Spleen (tissue), 13 donors: ENCODE results near the gene KNG1. TPM values are rescaled to one million over a fixed set of nuclear protein-coding genes. Genes with fewer than 3 reads are reported as not detected.

Source experiments
- DNase-seq: peaks from one replicate; pipeline ENCODE4 v3.0.0-alpha.2; 2020
- H3K27ac ChIP-seq, 8 donors: fragments of 200-600 bp; sonication (generic) in 7 of 8; 1 replicate in 4 of 8; 2 replicates in 4 of 8; pipeline versions ENCODE4 v1.5.0 to v1.8.0; 2016 to 2021; ENCODE audit warnings: inconsistent platforms in 4 of 8, mild to moderate bottlenecking in 4 of 8, moderate library complexity in 1 of 8
- H3K27me3 ChIP-seq, 7 donors: fragments of 200-600 bp; sonication (generic) in 6 of 7; replicated peaks in 1 of 7; 1 replicate in 4 of 7; 2 replicates in 3 of 7; pipeline versions ENCODE4 v1.5.0 to v1.8.0; 2016 to 2021; ENCODE audit warnings: inconsistent platforms in 3 of 7, mild to moderate bottlenecking in 1 of 7
- H3K36me3 ChIP-seq, 6 donors: fragments of 200-600 bp; sonication (generic) in 5 of 6; 1 replicate in 4 of 6; 2 replicates in 2 of 6; pipeline versions ENCODE4 v1.5.0 to v1.8.0; 2016 to 2021; ENCODE audit warnings: inconsistent platforms in 2 of 6
- H3K4me1 ChIP-seq, 6 donors: fragments of 200-600 bp; sonication (generic) in 5 of 6; 1 replicate in 3 of 6; 2 replicates in 3 of 6; pipeline versions ENCODE4 v1.5.0 to v1.8.0; 2016 to 2021; ENCODE audit warnings: inconsistent platforms in 3 of 6
- H3K4me3 ChIP-seq, 8 donors: fragments of 200-600 bp; sonication (generic) in 7 of 8; 1 replicate in 4 of 8; 2 replicates in 4 of 8; pipeline versions ENCODE4 v1.5.0 to v1.8.0; 2016 to 2021; ENCODE audit warnings: inconsistent platforms in 4 of 8, mild to moderate bottlenecking in 4 of 8, moderate library complexity in 2 of 8
- H3K9me3 ChIP-seq, 8 donors: fragments of 200-600 bp; sonication (generic) in 7 of 8; 1 replicate in 4 of 8; 2 replicates in 4 of 8; pipeline versions ENCODE4 v1.5.0 to v1.8.0; 2016 to 2021; ENCODE audit warnings: inconsistent platforms in 4 of 8
- POLR2A ChIP-seq, 3 donors: fragments of 450-650 bp; IDR thresholded peaks; one replicate each; pipeline ENCODE4 v1.5.1; 2017; ENCODE audit warnings: antibody characterized with exemption in 3 of 3, mild to moderate bottlenecking in 1 of 3
- POLR2AphosphoS5 ChIP-seq, 3 donors: sonication (generic); formaldehyde crosslinking; IDR thresholded peaks; one replicate each; pipeline ENCODE4 v1.5.1; 2017; ENCODE audit warnings: antibody characterized with exemption in 3 of 3
- WGBS, 5 donors: extraction: QIAGEN DNeasy Blood & Tissue Kit in 3 of 5; methylation state at CpG; one replicate each; pipeline versions ENCODE4 v1.1.5 to v1.1.7; 2013 to 2018; 5-methylcytosine and 5-hydroxymethylcytosine counted together
- intact Hi-C: fragments of 100-400 bp; cut with DNase I; formaldehyde crosslinking; loops from one replicate; pipeline ENCODE4 v1.15.0; 2023; ENCODE audit warnings: low total_unique reads
- long read RNA-seq, 2 donors: transcript quantifications; one replicate each; lab custom pipeline, GENCODE V29; 2026
- polyA plus RNA-seq, 3 donors: library from polyadenylated mRNA; stranded (reverse); fragments of 200-250 nt; gene quantifications; one replicate each; pipeline ENCODE4 v1.2.1, GENCODE V29; 2013
- total RNA-seq, 7 donors: library from RNA; depleted of rRNA in 3 of 7; stranded (reverse); fragments of >200 nt in 3 of 7; fragmentation: NEBNext Ultra II Directional in 4 of 7; extraction: Animal tissue kit (Norgen Biotek cat#: 25700) in 4 of 7; gene quantifications; one replicate each; pipeline versions ENCODE4 v1.1.0 to v1.2.1, GENCODE V29; 2016 to 2021
- TF ChIP-seq, protein P1 (sequence below), 11 experiments: fragments of 200-600 bp in 7 of 11; fragments of 450-650 bp in 4 of 11; sonication (generic) in 4 of 11; IDR thresholded peaks in 8 of 11; conservative IDR thresholded peaks in 3 of 11; 1 replicate in 7 of 11; 2 replicates in 4 of 11; pipeline versions ENCODE4 v1.4.0 to v1.8.0; 2016 to 2021; ENCODE audit warnings: antibody characterized with exemption in 11 of 11, inconsistent platforms in 4 of 11, mild to moderate bottlenecking in 1 of 11
- donor health status: healthy with polysubstance abuse.
- donor health status: DM: no; HTN: no; CAD: no; lungs with moderate emphysema.
- donor health status: DM: no; HTN: no; CAD: no.
- donor health status: Bipolar disorder and iron deficiency.
- donor health status: healthy.
- donor health status: DM: no; HTN: no; CAD: no.
- donor health status: DM: yes; HTN: yes; CAD: no.

The KNG1 gene
- total RNA-seq = under 1 TPM in 1 of 7 donors, not detected in 6; 0.36 TPM
- polyA plus RNA-seq = not detected
- long read RNA-seq, donor 1 = 0 reads
- long read RNA-seq, donor 2 = 0 reads

DNA sequence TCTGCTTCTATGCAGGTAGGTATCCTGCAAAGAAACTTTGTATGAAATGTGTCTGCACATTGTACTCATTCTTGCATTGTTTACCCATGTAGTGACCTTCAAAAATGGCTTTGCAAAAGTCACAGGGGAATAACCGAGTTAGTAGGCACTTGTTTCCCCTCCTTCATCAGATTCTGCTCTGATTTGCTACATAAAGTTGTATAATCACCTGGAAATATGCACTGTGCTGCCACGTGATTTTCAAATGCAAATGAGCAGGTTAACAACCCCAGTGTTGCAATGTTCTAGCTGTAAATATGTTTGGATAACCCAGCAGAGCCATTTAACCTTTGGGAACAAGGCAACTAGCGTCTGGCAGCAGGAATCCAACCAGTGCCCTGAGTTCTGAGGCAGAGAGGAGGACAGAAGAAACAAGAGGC, at the start of gene KNG1:
Gene KNG1 (plus strand): TSS at position 321 of the 419 bp plus-strand sequence. CDS start 184 bp downstream, outside the sequence.
- no peak for TF ChIP-seq POLR2AphosphoS5 (IDR thresholded peaks at IDR 0.05)
- TF ChIP-seq, protein P1, sequence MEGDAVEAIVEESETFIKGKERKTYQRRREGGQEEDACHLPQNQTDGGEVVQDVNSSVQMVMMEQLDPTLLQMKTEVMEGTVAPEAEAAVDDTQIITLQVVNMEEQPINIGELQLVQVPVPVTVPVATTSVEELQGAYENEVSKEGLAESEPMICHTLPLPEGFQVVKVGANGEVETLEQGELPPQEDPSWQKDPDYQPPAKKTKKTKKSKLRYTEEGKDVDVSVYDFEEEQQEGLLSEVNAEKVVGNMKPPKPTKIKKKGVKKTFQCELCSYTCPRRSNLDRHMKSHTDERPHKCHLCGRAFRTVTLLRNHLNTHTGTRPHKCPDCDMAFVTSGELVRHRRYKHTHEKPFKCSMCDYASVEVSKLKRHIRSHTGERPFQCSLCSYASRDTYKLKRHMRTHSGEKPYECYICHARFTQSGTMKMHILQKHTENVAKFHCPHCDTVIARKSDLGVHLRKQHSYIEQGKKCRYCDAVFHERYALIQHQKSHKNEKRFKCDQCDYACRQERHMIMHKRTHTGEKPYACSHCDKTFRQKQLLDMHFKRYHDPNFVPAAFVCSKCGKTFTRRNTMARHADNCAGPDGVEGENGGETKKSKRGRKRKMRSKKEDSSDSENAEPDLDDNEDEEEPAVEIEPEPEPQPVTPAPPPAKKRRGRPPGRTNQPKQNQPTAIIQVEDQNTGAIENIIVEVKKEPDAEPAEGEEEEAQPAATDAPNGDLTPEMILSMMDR (IDR thresholded peaks at IDR 0.05 in 8 of 11, conservative IDR thresholded peaks at IDR 0.05 in 3 of 11) = no peak
- no peak for TF ChIP-seq POLR2A (IDR thresholded peaks at IDR 0.05)
- H3K36me3 ChIP-seq = no peaks in the 10 kb centered on the region
- H3K27ac ChIP-seq = no peak within 1 kb of the TSS
- no peak for DNase-seq
- H3K4me3 ChIP-seq = no peak within 1 kb of the TSS
- WGBS, 5 donors = 58 to 73% (median 65%) methylated on average over 3 of the region's 3 CpGs
- H3K9me3 ChIP-seq = no peaks in the 10 kb centered on the region
- intact Hi-C loops = no loop called here
- no peaks in the 10 kb centered on the region for H3K27me3 ChIP-seq
- no peaks in the 10 kb centered on the region for H3K4me1 ChIP-seq

DNA sequence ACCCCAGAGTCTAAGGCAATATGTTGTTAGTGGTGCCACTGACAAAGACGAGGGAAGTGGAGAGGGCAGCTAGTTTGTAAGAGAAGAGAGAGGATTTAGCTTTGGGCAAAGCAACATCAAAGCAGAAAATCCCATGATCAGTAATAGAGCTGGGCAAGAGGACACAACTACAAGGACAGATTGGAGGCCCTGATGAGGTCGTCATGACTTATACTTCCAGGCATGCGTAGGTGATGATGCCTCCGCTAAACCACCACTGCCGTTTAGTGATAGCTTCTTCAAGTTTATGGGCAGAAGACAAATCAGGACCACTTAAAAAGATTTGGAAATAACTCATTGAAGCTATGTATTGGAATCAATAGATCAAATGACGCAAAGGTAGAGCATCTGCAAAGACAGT, 48.7 kb upstream of the KNG1 start:
- intact Hi-C loops = no loop called here
- no peaks in the 10 kb centered on the region for H3K4me1 ChIP-seq
- H3K27me3 ChIP-seq = peaks cover 0 to 11% (median 0%) of the 10 kb centered on the region in 7 donors
- no peak for DNase-seq
- no peaks in the 10 kb centered on the region for H3K9me3 ChIP-seq
- H3K27ac ChIP-seq = no peak overlapping the region
- H3K36me3 ChIP-seq = no peaks in the 10 kb centered on the region
- H3K4me3 ChIP-seq = no peak overlapping the region
- WGBS, 5 donors = 72 to 77% (median 75%) methylated on average over 6 of the region's 6 CpGs
- TF ChIP-seq, protein P1 (IDR thresholded peaks at IDR 0.05 in 8 of 11, conservative IDR thresholded peaks at IDR 0.05 in 3 of 11) = no peak
- TF ChIP-seq POLR2AphosphoS5 (IDR thresholded peaks at IDR 0.05) (no peak), POLR2A (IDR thresholded peaks at IDR 0.05) (no peak)

DNA sequence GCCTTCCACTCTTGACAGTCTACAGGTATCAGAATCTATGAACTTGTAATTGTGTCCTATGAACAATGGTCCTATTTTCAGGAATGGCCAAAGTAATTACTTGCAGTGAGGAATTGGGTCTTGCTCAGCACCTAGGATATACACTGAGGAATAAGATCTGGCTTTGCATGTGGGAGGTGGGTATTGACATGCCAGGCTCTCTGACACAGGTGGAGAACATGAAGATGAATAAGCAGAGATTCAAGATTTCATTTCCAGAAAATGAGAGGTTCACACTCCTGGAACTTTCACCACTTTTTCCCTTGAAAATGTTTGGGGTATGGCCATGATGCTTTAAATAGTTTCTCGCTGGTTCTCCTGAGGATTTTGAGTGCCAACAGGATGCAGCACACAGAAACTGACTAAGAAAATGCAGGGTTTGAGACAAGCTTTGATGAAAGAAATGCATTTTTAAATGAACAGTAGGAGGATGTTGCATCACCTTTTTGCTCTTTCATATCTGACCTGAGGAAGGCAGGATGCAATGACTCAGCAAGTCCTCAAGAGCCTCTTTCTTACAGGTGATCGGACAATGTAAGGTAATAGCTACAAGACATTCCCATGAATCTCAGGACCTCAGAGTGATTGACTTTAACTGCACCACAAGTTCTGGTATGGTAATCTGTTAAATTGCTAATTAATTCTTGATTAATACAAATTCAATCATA, 47.6 kb upstream of the KNG1 start:
- intact Hi-C loops = no loop called here
- Histone ChIP-seq H3K4me3 (no peak overlapping the region), H3K9me3 (no peaks in the 10 kb centered on the region), H3K27ac (no peak overlapping the region), H3K27me3 (peaks cover 0 to 9% (median 0%) of the 10 kb centered on the region in 7 donors), H3K36me3 (no peaks in the 10 kb centered on the region), H3K4me1 (no peaks in the 10 kb centered on the region)
- 69 to 82% (median 78%) methylated on average over 2 of the region's 2 CpGs for WGBS, 5 donors
- no peak for DNase-seq
- no peak for TF ChIP-seq POLR2A (IDR thresholded peaks at IDR 0.05)

DNA sequence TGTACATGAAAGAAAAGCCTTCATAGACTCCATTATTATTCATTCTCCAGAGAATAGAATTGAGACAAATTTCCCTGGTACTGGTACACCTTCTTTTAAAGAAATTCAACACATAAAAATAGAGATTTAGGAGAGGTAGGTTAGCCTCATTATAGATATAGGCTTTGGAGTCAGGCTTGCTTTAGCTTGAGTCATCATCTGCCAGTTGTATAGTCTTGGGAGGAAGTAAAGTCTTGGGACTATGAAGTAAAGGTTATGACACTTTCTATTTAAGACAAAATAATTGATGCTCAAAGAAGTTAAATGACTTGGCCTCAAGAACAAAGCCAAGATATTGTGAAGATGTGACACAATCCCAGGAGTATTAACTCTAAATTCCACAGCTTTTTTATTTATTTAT, 47.0 kb upstream of the KNG1 start:
- Histone ChIP-seq H3K27ac (no peak overlapping the region), H3K9me3 (no peaks in the 10 kb centered on the region), H3K27me3 (peaks cover 0 to 3% (median 0%) of the 10 kb centered on the region in 7 donors), H3K36me3 (no peaks in the 10 kb centered on the region), H3K4me1 (no peaks in the 10 kb centered on the region), H3K4me3 (no peak overlapping the region)
- intact Hi-C loops = no loop called here
- no peak for DNase-seq
- TF ChIP-seq POLR2AphosphoS5 (IDR thresholded peaks at IDR 0.05) = no peak
- TF ChIP-seq, protein P1 (IDR thresholded peaks at IDR 0.05 in 8 of 11, conservative IDR thresholded peaks at IDR 0.05 in 3 of 11) = no peak
- TF ChIP-seq POLR2A (IDR thresholded peaks at IDR 0.05) = no peak
